ENCODE results near the gene WDPCP. TPM values are rescaled to one million over a fixed set of nuclear protein-coding genes. Genes with fewer than 3 reads are reported as not detected.

WDPCP gene
- polyA plus RNA-seq, 1 of the 3 experiments (the other 2 are of a cell fraction): 3.1 TPM

- TF ChIP-seq, protein P1, sequence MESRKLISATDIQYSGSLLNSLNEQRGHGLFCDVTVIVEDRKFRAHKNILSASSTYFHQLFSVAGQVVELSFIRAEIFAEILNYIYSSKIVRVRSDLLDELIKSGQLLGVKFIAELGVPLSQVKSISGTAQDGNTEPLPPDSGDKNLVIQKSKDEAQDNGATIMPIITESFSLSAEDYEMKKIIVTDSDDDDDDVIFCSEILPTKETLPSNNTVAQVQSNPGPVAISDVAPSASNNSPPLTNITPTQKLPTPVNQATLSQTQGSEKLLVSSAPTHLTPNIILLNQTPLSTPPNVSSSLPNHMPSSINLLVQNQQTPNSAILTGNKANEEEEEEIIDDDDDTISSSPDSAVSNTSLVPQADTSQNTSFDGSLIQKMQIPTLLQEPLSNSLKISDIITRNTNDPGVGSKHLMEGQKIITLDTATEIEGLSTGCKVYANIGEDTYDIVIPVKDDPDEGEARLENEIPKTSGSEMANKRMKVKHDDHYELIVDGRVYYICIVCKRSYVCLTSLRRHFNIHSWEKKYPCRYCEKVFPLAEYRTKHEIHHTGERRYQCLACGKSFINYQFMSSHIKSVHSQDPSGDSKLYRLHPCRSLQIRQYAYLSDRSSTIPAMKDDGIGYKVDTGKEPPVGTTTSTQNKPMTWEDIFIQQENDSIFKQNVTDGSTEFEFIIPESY (IDR thresholded peaks at IDR 0.05; ENCODE audit: borderline replicate concordance, low read depth): no peak
- TF ChIP-seq GATA2 (CRISPR knock-in tag; IDR thresholded peaks at IDR 0.05): no peak
- TF ChIP-seq, protein P2, sequence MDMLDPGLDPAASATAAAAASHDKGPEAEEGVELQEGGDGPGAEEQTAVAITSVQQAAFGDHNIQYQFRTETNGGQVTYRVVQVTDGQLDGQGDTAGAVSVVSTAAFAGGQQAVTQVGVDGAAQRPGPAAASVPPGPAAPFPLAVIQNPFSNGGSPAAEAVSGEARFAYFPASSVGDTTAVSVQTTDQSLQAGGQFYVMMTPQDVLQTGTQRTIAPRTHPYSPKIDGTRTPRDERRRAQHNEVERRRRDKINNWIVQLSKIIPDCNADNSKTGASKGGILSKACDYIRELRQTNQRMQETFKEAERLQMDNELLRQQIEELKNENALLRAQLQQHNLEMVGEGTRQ (IDR thresholded peaks at IDR 0.05; ENCODE audit: borderline replicate concordance, low read depth, low read length): no peak
Observed at GRCh38 chr2:63225964-63226686, 362.2 kb downstream of the WDPCP start (continued).

GRCh38 chr2:63218800-63219526 is 369.3 kb downstream of the WDPCP start:
- Histone ChIP-seq H3K4me2 (no peak overlapping the region), H3K79me2 (ENCODE audit: insufficient read depth) (no peaks in the 10 kb centered on the region), H3K9me2 (no peaks in the 10 kb centered on the region), H3K9ac (no peak overlapping the region), H3K27me3 (ENCODE audit: insufficient read depth) (no peaks in the 10 kb centered on the region), H2AFZ (ENCODE audit: low read depth) (no peak overlapping the region), H3K36me3 (replicated peaks in 1 of 2; ENCODE audit: control insufficient read depth in 1 of 2, insufficient read depth in 2 of 2, low read length in 1 of 2) (no peaks in the 10 kb centered on the region), H3F3A (replicated peaks; ENCODE audit: insufficient read depth) (no peaks in the 10 kb centered on the region), H3K27ac (ENCODE audit: low read depth in 2 of 2, low read length in 1 of 2) (no peak overlapping the region), H3K9me3 (no peaks in the 10 kb centered on the region), H4K20me1 (ENCODE audit: insufficient read depth) (no peaks in the 10 kb centered on the region), H3K4me1 (ENCODE audit: control insufficient read depth in 1 of 2, insufficient read depth in 2 of 2, low read depth in 1 of 2, low read length in 1 of 2) (no peaks in the 10 kb centered on the region), H3K4me3 (ENCODE audit: low read depth in 2 of 2, low read length in 1 of 2) (no peak overlapping the region)
- no peak for DNase-seq
- POLR2A ChIA-PET: no interaction called here
- CTCF ChIA-PET: no interaction called here
- TF ChIP-seq SMC3 (IDR thresholded peaks at IDR 0.05; ENCODE audit: low read depth, low read length) (no peak), GATA2 (CRISPR knock-in tag; IDR thresholded peaks at IDR 0.05) (no peak), MEF2A (IDR thresholded peaks at IDR 0.05; ENCODE audit: borderline replicate concordance, low read depth) (no peak), FOXJ3 (CRISPR knock-in tag; IDR thresholded peaks at IDR 0.05) (no peak), GABPA (IDR thresholded peaks at IDR 0.05; ENCODE audit: low read depth) (no peak)
- TF ChIP-seq, protein P3, sequence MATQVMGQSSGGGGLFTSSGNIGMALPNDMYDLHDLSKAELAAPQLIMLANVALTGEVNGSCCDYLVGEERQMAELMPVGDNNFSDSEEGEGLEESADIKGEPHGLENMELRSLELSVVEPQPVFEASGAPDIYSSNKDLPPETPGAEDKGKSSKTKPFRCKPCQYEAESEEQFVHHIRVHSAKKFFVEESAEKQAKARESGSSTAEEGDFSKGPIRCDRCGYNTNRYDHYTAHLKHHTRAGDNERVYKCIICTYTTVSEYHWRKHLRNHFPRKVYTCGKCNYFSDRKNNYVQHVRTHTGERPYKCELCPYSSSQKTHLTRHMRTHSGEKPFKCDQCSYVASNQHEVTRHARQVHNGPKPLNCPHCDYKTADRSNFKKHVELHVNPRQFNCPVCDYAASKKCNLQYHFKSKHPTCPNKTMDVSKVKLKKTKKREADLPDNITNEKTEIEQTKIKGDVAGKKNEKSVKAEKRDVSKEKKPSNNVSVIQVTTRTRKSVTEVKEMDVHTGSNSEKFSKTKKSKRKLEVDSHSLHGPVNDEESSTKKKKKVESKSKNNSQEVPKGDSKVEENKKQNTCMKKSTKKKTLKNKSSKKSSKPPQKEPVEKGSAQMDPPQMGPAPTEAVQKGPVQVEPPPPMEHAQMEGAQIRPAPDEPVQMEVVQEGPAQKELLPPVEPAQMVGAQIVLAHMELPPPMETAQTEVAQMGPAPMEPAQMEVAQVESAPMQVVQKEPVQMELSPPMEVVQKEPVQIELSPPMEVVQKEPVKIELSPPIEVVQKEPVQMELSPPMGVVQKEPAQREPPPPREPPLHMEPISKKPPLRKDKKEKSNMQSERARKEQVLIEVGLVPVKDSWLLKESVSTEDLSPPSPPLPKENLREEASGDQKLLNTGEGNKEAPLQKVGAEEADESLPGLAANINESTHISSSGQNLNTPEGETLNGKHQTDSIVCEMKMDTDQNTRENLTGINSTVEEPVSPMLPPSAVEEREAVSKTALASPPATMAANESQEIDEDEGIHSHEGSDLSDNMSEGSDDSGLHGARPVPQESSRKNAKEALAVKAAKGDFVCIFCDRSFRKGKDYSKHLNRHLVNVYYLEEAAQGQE (IDR thresholded peaks at IDR 0.05; ENCODE audit: low read depth, low read length): no peak
- WGBS (ENCODE audit: low lambda C conversion rate): 58% methylated on average over 4 of the region's 4 CpGs
